ENCODE data around the gene RSPO1. TPM values are rescaled to one million over a fixed set of nuclear protein-coding genes. Genes with fewer than 3 reads are reported as not detected.

RSPO1 gene
- polyA plus RNA-seq, 1 experiment = 0.05 TPM

GRCh38 chr1:37609994-37610393 is 24.7 kb downstream of the RSPO1 start:
- H3K27me3 ChIP-seq (ENCODE audit: control insufficient read depth, insufficient read depth, low read length) = peaks cover 9% of the 10 kb centered on the region
- ChIA-PET CTCF (no interaction called here), POLR2A (no interaction called here)
- H3K4me3 ChIP-seq (ENCODE audit: low read depth, low read length) = no peak overlapping the region
- no peaks in the 10 kb centered on the region for H3K36me3 ChIP-seq (ENCODE audit: control insufficient read depth, insufficient read depth, low read length)
- no peak for DNase-seq (ENCODE audit: low read depth)
- TF ChIP-seq, protein P1, sequence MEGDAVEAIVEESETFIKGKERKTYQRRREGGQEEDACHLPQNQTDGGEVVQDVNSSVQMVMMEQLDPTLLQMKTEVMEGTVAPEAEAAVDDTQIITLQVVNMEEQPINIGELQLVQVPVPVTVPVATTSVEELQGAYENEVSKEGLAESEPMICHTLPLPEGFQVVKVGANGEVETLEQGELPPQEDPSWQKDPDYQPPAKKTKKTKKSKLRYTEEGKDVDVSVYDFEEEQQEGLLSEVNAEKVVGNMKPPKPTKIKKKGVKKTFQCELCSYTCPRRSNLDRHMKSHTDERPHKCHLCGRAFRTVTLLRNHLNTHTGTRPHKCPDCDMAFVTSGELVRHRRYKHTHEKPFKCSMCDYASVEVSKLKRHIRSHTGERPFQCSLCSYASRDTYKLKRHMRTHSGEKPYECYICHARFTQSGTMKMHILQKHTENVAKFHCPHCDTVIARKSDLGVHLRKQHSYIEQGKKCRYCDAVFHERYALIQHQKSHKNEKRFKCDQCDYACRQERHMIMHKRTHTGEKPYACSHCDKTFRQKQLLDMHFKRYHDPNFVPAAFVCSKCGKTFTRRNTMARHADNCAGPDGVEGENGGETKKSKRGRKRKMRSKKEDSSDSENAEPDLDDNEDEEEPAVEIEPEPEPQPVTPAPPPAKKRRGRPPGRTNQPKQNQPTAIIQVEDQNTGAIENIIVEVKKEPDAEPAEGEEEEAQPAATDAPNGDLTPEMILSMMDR (IDR thresholded peaks at IDR 0.05; ENCODE audit: insufficient read depth, low read depth, low read length) = no peak

DNA sequence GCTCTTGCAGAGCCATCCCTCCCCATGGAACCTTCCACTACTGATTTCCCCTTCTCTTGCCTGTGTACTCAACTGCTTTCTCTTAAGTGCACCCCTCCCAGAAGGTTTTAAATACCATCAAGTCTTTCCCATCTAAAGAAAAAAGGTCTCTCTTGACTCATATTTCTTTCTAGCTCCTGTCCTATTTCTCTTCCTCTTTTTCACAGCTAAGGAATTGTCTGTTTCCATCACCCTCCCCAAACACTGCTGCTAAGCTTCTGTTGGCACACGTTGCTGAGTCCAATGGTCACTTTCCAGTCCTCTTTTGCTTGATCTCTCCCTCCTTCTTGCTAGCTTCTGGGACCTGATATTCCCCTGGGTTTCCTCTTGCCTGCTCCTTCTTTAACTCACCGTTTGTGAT is 25.7 kb downstream of the RSPO1 start:
- H3K4me3 ChIP-seq (ENCODE audit: low read depth, low read length) = no peak overlapping the region
- H3K27me3 ChIP-seq (ENCODE audit: control insufficient read depth, insufficient read depth, low read length) = peaks cover 9% of the 10 kb centered on the region
- TF ChIP-seq, protein P1 (IDR thresholded peaks at IDR 0.05; ENCODE audit: insufficient read depth, low read depth, low read length) = no peak
- DNase-seq (ENCODE audit: low read depth) = no peak
- H3K36me3 ChIP-seq (ENCODE audit: control insufficient read depth, insufficient read depth, low read length) = no peaks in the 10 kb centered on the region
- POLR2A ChIA-PET = no interaction called here
- CTCF ChIA-PET = no interaction called here

- ChIA-PET POLR2A (no interaction called here), CTCF (interaction anchor here (0.6 to 11.7 kb wide), 5 partner anchors 8 to 103 kb away, joined by 3 to 214 read pairs (median 3); partner anchors contain the start of gene MEAF6)
- TF ChIP-seq, protein P1 (IDR thresholded peaks at IDR 0.05; ENCODE audit: insufficient read depth, low read depth, low read length) = no peak
- peaks cover 9% of the 10 kb centered on the region for H3K27me3 ChIP-seq (ENCODE audit: control insufficient read depth, insufficient read depth, low read length)
- H3K36me3 ChIP-seq (ENCODE audit: control insufficient read depth, insufficient read depth, low read length) = no peaks in the 10 kb centered on the region
- DNase-seq (ENCODE audit: low read depth) = no peak
- no peak overlapping the region for H3K4me3 ChIP-seq (ENCODE audit: low read depth, low read length)
These were observed 28.0 kb downstream of the RSPO1 start for GRCh38 chr1:37606481-37607263.

GRCh38 chr1:37605806-37606474 is 28.8 kb downstream of the RSPO1 start:
- POLR2A ChIA-PET = no interaction called here
- DNase-seq (ENCODE audit: low read depth) = no peak
- H3K27me3 ChIP-seq (ENCODE audit: control insufficient read depth, insufficient read depth, low read length) = peaks cover 9% of the 10 kb centered on the region
- CTCF ChIA-PET = interaction anchor here (0.8 to 11.7 kb wide), 2 partner anchors 77 to 104 kb away, joined by 3 to 214 read pairs; a partner anchor contains a TSS
- no peaks in the 10 kb centered on the region for H3K36me3 ChIP-seq (ENCODE audit: control insufficient read depth, insufficient read depth, low read length)
- TF ChIP-seq, protein P1 (IDR thresholded peaks at IDR 0.05; ENCODE audit: insufficient read depth, low read depth, low read length) = no peak
- H3K4me3 ChIP-seq (ENCODE audit: low read depth, low read length) = no peak overlapping the region

DNA sequence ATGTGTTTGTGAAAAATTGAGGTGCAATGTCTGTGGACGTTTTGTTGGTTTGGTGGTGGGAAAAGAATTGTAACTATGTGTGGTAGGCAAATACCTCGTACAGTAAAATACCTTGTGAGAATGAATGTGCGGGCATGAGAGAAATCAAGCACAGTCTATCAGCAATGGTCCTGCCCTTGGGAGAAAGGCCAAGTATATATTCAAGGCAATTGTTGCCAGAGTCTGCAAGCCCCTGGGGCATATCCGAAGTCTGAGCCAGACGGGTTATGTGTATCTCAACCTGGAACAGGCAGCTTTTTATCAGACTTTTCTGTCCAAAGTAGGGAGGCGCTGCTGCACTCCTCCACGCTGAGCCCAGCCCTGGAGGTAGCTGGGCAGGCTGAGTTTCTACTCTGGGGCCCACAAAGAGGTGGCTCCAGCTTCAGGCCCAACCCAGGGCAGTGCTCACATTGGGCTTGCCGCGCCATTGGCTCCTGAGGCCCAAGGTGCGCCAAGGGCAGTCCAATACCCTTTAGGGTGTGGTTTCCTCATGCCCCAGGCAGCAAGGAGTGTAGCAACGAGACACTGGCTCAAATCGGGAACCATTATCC is 29.5 kb downstream of the RSPO1 start:
- H3K36me3 ChIP-seq (ENCODE audit: control insufficient read depth, insufficient read depth, low read length) = no peaks in the 10 kb centered on the region
- TF ChIP-seq, protein P1 (IDR thresholded peaks at IDR 0.05; ENCODE audit: insufficient read depth, low read depth, low read length) = no peak
- peaks cover 9% of the 10 kb centered on the region for H3K27me3 ChIP-seq (ENCODE audit: control insufficient read depth, insufficient read depth, low read length)
- no peak for DNase-seq (ENCODE audit: low read depth)
- H3K4me3 ChIP-seq (ENCODE audit: low read depth, low read length) = no peak overlapping the region
- CTCF ChIA-PET = interaction anchor here (11.7 kb wide), 1 partner anchor 78 kb away, joined by 214 read pairs; a partner anchor contains a TSS
- POLR2A ChIA-PET = no interaction called here

All from BJ (cell line).